Activated T-cell treated with anti-CD3 and anti-CD28 coated beads, Interleukin-2, amount 50 U/mL, for 48 hours (primary cell): ENCODE measurements around the gene PHGDH.
"Not testable (repeated sequence)": the region's sequence is repeated elsewhere in the genome, so short reads cannot be mapped to it uniquely, and the experiment has no call there.

Experiments
- DNase-seq, 2 experiments: peaks; one replicate each; pipeline ENCODE4 v3.0.0-alpha.2; 2020

Gene PHGDH

GRCh38 chr1:119711804-119712341 is at the start of gene PHGDH:
TSS of gene PHGDH (plus strand) at chr1:119711934. CDS start at chr1:119712023, 89 bp downstream.
- DNase-seq = peak; percentile 71 to 79

- DNase-seq = no peak
These were observed 49.7 kb upstream of the PHGDH start for GRCh38 chr1:119662034-119662437.

- DNase-seq = no peak
These were observed 47.7 kb upstream of the PHGDH start for GRCh38 chr1:119664067-119664466.

- no peak for DNase-seq
These were observed 44.6 kb upstream of the PHGDH start for GRCh38 chr1:119667173-119667572.

- no peak for DNase-seq
These were observed 40.8 kb upstream of the PHGDH start for GRCh38 chr1:119670898-119671297.

GRCh38 chr1:119673171-119673940 is 38.4 kb upstream of the PHGDH start:
- no peak for DNase-seq

- DNase-seq = no peak
These were observed 37.6 kb upstream of the PHGDH start for GRCh38 chr1:119674111-119674526.

- DNase-seq = no peak
These were observed 36.9 kb upstream of the PHGDH start for GRCh38 chr1:119674835-119675289.

- peak; percentile 76 to 77 for DNase-seq
These were observed 36.1 kb upstream of the PHGDH start for GRCh38 chr1:119675349-119676345.

- DNase-seq = no peak
These were observed 35.0 kb upstream of the PHGDH start for GRCh38 chr1:119676571-119677206.

- no peak for DNase-seq
These were observed 32.5 kb upstream of the PHGDH start for GRCh38 chr1:119679223-119679622.

- DNase-seq = no peak
These were observed 31.5 kb upstream of the PHGDH start for GRCh38 chr1:119680193-119680592.

- DNase-seq = no peak
These were observed 31.0 kb upstream of the PHGDH start for GRCh38 chr1:119680723-119681122.

- DNase-seq = no peak
These were observed 30.2 kb upstream of the PHGDH start for GRCh38 chr1:119681560-119681959.

GRCh38 chr1:119682141-119682540 is 29.6 kb upstream of the PHGDH start:
- DNase-seq = no peak

GRCh38 chr1:119683893-119684292 is 27.8 kb upstream of the PHGDH start:
- no peak for DNase-seq

- DNase-seq = no peak
These were observed 25.1 kb upstream of the PHGDH start for GRCh38 chr1:119686661-119687060.

GRCh38 chr1:119687434-119688079 is 24.2 kb upstream of the PHGDH start:
- DNase-seq = no peak

GRCh38 chr1:119688810-119689209 is 22.9 kb upstream of the PHGDH start:
- no peak for DNase-seq

- no peak for DNase-seq
These were observed 22.2 kb upstream of the PHGDH start for GRCh38 chr1:119689511-119689910.

- DNase-seq = not testable (repeated sequence)
These were observed 14.9 kb upstream of the PHGDH start for GRCh38 chr1:119696863-119697262.

- no peak for DNase-seq
These were observed 14.1 kb upstream of the PHGDH start for GRCh38 chr1:119697598-119697997.
